HG03521 (cell line): Measurements from ENCODE around the gene TRIM36.

Experiments
- ATAC-seq: cut with Tn5 transposase; IDR thresholded peaks from one replicate; pipeline ENCODE4 v1.9.1; 2021; ENCODE audit warnings: mild to moderate bottlenecking, moderate library complexity; ENCODE audit not compliant: unreplicated experiment

The TRIM36 gene

DNA sequence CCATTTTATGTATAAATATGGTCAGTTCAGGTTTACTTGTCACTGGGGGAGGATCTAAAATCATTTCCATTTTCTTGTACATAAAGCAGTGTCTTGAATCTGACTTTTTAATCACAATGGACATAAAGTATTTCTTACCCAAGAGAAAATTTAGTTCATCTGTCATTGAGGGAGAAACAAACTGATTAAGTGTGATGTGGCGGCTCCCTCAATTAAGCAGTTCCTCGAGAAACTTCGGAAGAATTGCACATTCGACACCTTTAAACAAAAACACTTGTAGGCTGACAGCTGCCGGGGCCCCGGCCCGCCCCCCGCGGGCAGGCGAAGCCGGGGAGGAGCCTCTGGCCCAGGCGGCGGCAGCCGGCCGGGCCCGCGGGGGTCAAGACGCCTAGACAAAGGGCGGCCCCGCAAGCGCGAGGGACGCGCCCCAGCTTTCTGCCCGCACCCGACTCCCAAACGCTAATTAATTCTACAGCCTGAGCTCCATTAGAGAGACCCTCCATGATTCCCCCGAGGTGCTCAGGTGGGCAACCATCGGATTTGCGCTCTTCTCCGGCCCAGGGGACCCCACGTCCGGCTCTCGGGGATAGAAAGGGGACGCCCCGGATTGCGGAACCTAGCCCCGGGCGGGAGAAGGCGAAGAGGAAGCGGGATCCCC is 750 bp downstream of the TRIM36 start:
- ATAC-seq, result no peak

DNA sequence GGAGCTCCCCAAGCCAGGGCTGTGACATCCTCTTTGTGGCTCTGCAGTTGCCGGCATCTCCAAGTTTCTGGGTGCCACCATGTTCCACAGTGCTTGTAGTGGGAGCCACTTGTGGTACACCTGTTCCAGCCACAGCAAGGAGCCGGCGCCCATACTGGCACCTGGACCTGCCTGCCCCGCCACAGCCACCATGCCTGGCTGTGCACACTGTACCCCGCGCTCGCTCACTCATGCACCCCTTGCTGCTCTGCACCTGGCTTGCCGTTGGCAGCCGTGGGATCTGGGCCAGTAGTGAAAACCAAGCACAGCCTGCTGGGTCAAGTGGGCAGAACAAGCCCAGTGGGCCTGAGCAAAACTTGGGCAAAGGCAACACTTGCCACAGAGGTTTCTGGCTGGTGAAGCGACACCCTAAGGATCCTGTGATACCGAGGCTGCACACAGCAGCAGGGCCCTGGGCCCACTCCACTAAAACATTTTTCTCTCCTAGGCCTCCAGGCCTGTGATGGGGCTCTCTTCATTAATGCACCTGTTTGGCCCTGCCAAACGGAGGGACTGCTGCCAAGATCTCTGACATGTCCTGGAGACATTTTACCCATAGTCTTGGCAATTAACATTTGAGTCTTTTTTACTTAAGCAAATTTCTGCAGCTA is 2.8 kb downstream of the TRIM36 start:
- ATAC-seq, result no peak

DNA sequence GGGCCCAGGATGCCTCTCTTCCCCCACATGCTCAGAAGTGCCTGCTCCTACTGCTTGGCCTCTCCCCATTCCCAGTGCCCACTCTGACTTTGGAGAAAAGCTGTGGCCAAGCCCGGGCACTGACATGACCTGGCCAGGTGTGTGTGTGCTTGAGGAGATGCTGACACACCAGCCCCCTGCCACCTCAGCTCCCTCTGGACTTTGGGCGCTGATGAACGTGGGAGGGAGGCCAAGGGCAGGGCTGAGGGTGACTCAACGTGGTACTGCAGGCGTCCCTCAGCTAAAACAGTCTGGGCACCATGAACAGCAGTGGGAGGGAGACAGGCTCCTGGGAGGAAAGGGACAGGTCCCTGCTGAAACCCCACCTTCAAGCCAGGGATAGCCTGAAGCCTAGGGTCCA is 3.9 kb downstream of the TRIM36 start:
- no peak for ATAC-seq

DNA sequence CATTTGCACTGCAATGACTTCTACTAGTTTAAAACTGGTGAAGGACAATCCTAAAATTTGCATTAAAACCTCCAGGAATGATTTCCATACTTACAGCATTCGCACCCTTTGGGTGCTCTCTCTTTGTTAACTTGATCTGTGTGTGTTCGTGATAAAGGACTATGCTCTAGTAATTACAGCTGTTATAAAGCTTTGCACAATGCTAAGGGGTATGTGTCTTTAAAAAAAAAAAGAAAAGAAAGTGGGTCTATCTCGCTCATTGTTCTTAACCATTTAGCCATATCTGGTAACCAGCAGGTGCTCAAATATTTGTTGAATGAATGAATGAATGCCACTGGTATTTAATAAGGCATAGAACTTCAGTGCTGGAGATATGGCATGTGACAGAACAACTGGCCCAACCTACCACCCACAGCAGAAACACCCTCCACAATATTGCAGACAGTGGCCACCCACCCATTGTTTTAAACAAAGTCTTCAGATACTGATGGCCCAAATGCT is 8.7 kb downstream of the TRIM36 start:
- no peak for ATAC-seq

DNA sequence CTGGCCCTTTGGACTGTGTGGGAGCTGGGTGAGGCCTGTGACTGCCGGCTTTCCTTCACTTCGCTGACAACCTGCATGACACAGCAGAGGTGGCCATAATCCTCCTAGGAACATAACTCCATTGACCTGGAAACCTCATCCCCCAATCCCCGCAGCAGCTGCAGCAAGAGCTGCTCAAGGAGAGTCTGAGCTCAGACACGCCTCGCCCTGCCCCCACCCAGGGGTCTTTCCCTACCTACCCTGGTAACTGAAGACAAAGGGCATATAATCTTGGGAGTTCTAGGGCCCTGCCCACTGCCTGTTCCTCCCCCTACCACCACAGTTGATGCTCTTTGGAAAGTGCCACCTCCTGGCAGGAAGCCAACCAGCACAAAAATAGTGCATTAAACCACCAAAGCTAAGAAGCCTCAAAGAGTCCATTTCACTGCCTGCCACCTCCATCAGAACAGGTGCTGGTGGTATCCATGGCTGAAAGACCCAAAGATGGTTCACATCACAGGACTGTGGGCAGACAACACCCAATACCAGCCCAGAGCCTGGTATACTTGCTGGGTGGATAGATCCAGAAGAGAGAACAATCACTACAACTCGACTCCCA is 18.4 kb downstream of the TRIM36 start:
- no peak for ATAC-seq

DNA sequence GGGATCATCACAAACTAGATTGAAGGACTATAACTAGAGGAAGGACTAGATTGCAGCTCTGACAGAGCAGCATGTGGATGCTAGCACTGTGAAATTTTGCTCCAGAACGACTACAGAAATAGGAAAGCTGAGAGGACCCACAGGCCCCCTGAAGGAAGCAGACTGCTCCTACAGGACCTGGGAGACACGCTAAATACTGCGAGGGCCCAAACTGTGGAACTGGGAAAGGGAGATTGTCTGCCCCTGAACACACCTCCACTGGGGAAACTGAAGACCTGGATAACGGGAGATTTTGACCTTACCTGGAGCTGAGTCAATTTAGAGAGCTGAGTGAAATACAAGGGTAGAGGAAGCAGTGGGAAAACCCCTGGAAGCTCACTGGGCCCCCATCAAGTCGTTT is 19.2 kb downstream of the TRIM36 start:
- no peak for ATAC-seq

DNA sequence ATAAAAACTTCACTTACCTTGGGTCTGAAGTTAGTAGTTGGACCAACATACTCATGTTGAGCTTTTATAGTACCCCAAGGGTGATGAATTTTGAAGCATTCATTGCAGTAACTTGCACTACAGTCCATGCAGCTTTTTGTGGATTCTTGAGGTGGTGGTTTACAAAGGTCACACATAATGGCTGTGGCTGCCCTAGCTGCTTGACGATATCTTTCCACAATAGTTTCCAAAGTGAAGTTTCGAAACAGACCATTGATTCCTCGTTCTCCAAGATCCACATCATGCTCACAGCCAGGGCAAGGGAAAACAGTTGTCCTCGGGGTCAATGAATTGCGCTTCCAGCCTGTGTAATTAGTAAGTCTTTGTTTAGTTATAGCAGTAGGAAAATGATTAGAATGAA is 22.7 kb downstream of the TRIM36 start:
- no peak for ATAC-seq

DNA sequence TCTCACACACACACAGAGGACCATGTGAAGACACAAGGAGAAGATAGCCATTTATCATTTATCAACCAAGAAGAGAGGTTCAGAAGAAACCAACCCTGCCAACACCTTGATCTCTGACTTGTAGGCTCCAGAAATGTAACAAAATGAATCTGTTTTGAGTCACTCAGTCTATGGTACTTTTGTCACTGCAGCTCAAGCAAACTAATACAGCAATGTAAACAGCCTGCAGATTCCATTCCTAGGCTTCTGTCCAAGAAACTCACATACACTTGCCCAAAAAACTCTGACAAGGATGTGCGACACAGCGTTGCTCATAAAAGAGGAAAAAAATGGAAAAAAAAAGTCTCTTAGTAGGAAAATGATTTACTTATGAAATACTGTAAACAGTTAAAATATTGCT is 33.4 kb downstream of the TRIM36 start:
- no peak for ATAC-seq

DNA sequence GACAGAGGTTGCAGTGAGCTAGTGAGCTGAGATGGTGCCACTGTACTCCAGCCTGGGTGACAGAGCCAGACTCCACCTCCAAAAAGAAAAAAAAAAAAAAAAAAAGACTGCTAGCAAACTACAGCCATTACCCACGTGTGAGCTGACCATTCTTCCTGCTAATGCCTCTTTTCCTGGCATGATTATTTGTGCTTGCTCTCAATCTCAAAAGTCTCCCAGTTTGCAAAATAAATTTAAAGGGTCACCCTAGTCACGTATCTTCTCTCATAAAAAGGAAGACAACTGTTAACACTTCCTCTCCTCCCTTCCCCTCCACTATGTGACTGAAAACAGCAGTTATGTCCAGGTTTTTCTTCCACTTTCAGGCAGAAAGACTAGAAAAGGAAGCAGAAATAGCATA is 37.2 kb downstream of the TRIM36 start:
- no peak for ATAC-seq

DNA sequence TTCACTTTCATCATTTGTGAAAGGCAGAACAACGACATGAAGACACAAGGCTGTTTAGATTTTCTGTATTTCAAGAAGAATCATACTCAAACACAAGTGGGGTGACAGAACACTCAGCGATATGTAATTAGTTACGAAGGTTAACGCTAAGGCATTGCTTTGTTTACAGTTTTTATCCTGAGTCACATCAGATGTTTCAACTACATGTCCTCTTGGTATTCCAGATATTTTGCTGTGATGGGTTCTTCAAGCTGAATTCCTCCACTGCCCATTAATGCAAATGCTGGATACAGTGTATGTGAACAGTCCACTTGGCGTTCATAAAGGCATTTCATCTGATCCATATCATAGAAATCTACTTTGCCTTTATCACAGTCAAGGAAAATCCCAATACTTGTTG is 43.4 kb downstream of the TRIM36 start:
- ATAC-seq, result no peak

DNA sequence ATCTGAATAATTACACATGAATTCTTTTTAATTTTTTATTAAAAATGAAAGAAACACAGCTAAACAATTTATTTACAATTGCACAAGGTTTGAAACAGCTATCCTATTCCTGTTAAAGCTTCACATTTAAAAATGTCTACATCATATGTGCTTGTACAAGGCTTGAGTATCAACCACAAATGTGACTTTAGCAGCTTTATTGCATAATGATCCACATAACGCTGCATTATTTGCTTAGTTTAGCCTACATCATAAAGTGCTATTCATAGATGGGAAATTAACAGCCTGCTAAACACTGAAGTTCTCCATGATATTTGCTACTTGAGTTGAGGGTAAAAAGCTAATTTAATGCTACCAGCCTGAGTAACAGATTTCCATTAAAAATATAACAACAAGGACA is 45.0 kb downstream of the TRIM36 start:
- no peak for ATAC-seq

DNA sequence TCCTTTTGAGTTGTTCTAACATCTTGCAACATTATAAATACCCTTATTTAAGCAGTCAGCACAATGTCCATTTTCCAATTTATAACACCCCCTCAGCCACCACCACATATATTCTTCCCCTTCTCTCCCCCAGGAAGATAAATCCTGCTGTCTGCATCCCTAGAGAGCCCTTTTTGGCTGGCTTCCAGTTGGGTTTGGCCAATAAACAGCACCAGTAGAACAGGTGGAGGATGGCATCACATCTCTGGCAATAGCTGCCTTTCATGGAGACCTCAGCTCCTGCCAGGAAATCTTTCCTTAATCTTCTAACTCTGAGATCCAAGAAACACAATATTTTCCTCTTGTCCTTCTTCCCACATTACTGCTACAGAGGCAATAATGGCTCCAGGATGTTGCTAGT is 53.7 kb downstream of the TRIM36 start:
- no peak for ATAC-seq

DNA sequence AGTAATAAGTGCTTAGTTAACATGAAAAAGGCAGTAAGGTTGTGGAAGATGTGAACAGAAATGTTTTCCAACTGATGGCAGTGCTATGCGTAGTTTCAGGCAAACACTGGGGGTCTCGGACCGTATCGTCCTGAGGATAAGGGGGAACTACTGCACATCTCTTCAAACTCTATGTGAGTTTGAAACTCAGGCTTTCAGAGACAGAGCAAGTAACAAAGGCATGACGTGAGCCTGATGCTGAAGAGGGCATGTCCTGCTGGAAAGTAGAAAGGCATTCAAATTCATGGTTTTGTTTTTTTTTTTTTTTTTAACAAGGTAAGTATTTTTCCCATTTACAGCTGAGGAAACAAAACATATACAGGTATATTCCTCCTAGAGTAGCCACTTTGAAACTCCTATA is 59.9 kb downstream of the TRIM36 start:
- no peak for ATAC-seq

DNA sequence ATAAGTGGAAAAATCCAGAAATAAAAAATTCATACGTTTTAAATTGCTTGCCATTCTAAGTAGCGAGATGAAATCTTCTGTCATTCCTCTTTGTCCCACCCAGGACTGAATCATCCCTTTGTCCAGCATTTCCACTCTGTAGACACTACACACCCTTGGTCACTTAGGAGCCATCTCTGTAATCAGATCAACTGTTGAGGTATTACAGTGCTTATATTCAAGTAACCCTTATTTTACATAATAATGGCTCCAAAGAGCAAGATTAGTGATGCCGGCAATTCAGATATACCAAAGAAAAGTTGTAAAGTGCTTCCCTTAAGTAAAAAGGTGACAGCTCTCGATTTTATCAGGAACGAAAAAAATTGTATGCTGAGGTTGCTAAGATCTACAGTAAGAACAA is 60.4 kb downstream of the TRIM36 start:
- ATAC-seq, result no peak

DNA sequence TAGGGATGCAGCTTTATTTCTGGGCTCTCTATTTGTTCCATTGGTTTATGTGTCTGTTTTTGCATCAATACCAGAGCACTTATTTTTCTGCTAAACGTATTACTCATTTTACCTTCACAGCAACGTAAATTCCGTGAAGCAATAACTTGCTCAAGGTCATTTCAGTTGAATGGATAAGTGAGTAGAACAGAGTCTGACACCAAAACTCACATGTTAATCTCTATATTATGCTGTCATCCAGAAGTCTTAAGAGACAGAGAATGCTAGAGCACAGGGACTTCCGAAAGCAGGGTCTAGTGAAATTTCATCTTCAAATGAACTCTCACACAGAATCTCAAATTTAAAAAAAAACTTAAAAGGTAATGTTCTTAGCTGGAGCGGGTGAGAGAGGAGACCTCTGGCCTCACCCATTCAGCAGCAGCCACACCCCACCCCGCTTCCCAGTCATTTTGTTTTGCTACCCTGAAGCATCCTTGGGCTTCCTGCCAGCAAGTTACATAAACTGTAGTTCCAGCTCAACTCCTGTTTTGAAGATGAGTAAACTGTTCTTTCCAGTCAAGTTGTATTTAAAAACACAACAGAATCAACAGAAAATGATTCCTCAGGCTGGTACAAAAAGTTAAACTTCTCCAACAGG is 69.3 kb downstream of the TRIM36 start:
- no peak for ATAC-seq

DNA sequence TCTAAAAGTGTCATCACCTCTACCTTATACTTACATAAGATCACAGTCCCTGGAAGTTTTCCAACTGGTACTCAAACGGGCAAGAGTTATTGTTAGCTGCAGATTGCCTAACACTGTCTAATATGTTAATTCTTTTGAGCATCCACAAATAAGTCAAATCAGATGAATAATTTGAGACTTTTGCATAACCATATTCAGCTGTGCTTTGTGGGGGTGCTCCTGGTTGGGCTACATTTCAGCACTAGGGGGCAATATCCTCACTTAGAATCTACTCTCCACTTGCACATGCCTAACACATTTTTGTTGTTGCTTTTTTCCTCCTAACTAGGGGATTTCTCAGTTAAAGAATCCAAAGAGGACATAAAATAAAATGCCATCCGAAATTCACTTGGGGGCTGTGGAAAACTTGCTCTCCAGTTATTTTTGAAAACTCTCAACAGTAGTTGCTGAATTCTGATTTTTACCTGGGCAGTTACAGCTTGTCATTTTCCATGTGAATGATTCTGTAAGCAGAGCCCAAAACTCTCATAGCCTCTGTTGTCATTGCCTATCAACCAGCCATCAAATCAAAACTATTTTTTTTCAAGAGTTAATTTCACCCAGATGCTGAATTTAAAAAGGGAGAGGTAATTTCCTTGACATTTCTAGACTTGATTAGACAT is 71.5 kb downstream of the TRIM36 start:
- ATAC-seq, result peak; percentile 89

DNA sequence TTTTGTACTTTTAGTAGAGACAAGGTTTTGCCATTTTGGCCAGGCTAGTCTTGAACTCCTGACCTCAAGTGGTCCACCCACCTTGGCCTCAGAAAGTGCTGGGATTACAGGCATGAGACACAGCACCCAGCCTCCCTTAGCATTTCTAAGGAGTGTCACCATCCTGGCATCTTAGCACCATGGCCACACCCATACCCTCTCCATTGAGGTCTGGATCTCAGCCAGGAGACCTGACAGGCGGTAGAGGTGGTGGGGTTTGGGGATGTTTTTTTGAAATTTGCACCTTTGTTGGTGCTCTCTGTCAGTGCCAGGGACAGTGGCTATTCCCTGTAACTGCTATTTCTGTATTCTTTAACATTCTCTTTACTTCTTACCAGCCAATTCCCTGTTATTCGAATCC is 72.5 kb downstream of the TRIM36 start:
- no peak for ATAC-seq

DNA sequence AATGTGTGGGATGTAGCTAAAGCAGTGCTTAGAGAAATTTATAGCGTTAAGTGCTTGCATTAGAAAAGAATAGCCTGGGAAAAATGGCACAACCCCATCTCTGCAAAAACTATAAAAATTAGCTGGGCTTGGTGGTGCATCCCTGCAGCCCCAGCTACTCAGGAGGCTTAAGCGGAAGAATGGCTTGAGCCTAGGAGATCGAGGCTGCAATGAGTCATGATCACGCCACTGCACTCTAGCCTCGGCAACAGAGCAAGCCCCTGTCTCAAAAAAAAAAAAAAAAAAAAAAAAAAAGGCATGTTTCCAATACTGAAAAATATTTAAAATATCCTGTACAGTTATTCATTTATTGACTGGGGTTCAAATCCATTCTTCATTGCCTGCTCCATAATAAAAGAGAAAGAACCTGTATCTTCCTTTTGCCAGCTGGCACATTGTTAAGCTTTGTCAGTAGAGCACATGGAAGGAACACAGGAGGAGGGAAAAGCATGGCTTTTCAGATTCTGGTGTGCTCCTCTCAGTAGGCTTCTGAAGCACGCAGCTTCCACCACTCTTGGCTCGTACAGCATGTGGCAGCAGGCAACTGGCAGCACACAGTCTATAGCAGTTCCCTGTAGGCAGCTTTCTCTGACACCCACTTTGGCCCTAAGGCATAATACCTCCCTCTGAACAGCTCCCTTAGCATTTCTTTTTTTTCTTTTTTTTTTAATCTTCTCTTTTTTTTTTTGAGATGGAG is 73.5 kb downstream of the TRIM36 start:
- ATAC-seq, result no peak

DNA sequence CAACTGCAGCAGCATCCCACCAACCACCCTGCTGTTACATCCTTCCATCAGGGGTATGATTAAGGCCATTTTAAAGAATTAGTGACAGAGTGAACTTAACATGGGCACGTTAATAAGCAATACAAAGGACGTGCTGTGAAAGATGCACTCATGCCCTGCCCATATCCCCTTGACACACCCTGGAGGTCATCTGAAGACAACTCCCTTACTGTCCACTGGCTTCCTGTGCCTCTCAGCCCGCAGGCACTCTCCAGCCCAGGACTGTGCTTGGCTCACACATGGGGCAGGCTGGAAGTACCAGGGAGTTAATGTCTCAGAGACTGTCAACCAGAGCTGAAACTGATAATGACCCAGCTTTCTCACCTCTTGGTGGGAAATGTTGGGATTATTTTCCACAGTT is 81.8 kb downstream of the TRIM36 start:
- no peak for ATAC-seq

DNA sequence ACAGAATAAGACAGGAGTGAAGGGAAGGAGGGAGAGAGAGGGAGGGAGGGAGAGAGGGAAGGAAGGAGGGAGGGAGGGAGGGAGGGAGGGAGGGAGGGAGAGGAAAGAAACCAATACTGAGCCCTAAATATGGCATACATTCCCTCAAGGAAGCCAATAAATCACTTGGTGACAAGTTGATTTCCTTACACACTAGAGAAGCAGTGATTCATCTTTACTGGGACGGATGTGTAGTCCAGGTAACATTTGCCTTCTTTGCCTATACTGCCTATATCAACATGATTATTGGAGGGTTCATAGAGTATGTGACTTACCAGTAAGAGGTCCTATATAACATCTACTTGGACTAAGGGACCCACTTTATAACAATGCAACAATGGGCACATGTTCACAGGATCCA is 83.2 kb downstream of the TRIM36 start:
- no peak for ATAC-seq
